NCI-H2227 treated with DMSO at 0.1 percent for 48 hours (cell line): ENCODE measurements around the gene UGT1A1.

Experiments
- DNase-seq: peaks from one replicate; lab custom pipeline; 2025; lab: John Stamatoyannopoulos, UW

UGT1A1 gene

GRCh38 chr2:233758141-233758540 is 1.9 kb upstream of the UGT1A1 start:
- DNase-seq = no peak

GRCh38 chr2:233758849-233759248 is 1.2 kb upstream of the UGT1A1 start:
- DNase-seq = no peak

- DNase-seq = no peak
These were observed 1.1 kb downstream of the UGT1A1 start for GRCh38 chr2:233761040-233761769.

- DNase-seq = no peak
These were observed 4.2 kb downstream of the UGT1A1 start for GRCh38 chr2:233764264-233764663.

- DNase-seq = no peak
These were observed 4.7 kb downstream of the UGT1A1 start for GRCh38 chr2:233764761-233765160.

GRCh38 chr2:233766416-233766815 is 6.3 kb downstream of the UGT1A1 start:
- no peak for DNase-seq

GRCh38 chr2:233768076-233768475 is 8.0 kb downstream of the UGT1A1 start:
- DNase-seq = no peak

GRCh38 chr2:233769260-233769659 is 9.2 kb downstream of the UGT1A1 start:
- DNase-seq = no peak

- no peak for DNase-seq
These were observed 12.1 kb downstream of the UGT1A1 start for GRCh38 chr2:233772153-233772552.

GRCh38 chr2:233772583-233772982 is 12.5 kb downstream of the UGT1A1 start:
- DNase-seq = no peak

- DNase-seq = no peak
These were observed 13.8 kb downstream of the UGT1A1 start for GRCh38 chr2:233773854-233774253.

GRCh38 chr2:233775414-233775813 is 15.3 kb downstream of the UGT1A1 start:
- no peak for DNase-seq

- no peak for DNase-seq
These were observed 18.0 kb downstream of the UGT1A1 start, which contains the start of gene MROH2A for GRCh38 chr2:233778030-233778429. TSS of gene MROH2A (plus strand) at chr2:233778330. CDS start at chr2:233779359, 1,029 bp downstream.

- DNase-seq = no peak
These were observed 19.7 kb downstream of the UGT1A1 start for GRCh38 chr2:233779722-233780121.

GRCh38 chr2:233780771-233781170 is 20.7 kb downstream of the UGT1A1 start:
- DNase-seq = no peak

- DNase-seq = no peak
These were observed 29.5 kb downstream of the UGT1A1 start for GRCh38 chr2:233789554-233789953.

- no peak for DNase-seq
These were observed 31.2 kb downstream of the UGT1A1 start for GRCh38 chr2:233791151-233791882.

- no peak for DNase-seq
These were observed 31.8 kb downstream of the UGT1A1 start for GRCh38 chr2:233791883-233792329.

GRCh38 chr2:233792720-233793119 is 32.6 kb downstream of the UGT1A1 start:
- no peak for DNase-seq

GRCh38 chr2:233793465-233794127 is 33.5 kb downstream of the UGT1A1 start:
- DNase-seq = no peak

GRCh38 chr2:233794128-233794658 is 34.1 kb downstream of the UGT1A1 start:
- DNase-seq = no peak

- no peak for DNase-seq
These were observed 35.7 kb downstream of the UGT1A1 start for GRCh38 chr2:233795735-233796171.
